GM10266 (cell line): ENCODE measurements around the gene GRIK4.
"Not testable (repeated sequence)": the region's sequence is repeated elsewhere in the genome, so short reads cannot be mapped to it uniquely, and the experiment has no call there.

ENCODE experiments used
- DNase-seq: peaks from one replicate; pipeline ENCODE4 v3.0.0; 2012; ENCODE audit errors: extremely low spot score
- CTCF ChIP-seq: IDR thresholded peaks from 2 replicates; pipeline ENCODE4 v1.5.1; 2012; ENCODE audit warnings: mild to moderate bottlenecking, low read depth; ENCODE audit not compliant: control insufficient read depth, insufficient read depth; ENCODE audit errors: missing control alignments

Gene GRIK4

GRCh38 chr11:120499859-120500258 lies 11.7 kb upstream of the GRIK4 start:
- no peak for DNase-seq
- no peak for TF ChIP-seq CTCF

GRCh38 chr11:120500414-120501071 lies 11.0 kb upstream of the GRIK4 start:
- no peak for DNase-seq
- TF ChIP-seq CTCF, result no peak

- TF ChIP-seq CTCF, result no peak
- DNase-seq, result no peak
Measured at GRCh38 chr11:120501440-120501839, 10.1 kb upstream of the GRIK4 start.

- TF ChIP-seq CTCF, result no peak
- no peak for DNase-seq
Measured at GRCh38 chr11:120501976-120502755, 9.4 kb upstream of the GRIK4 start.

- not testable (repeated sequence) for DNase-seq
Measured at GRCh38 chr11:120503529-120503928, 8.0 kb upstream of the GRIK4 start.

- no peak for DNase-seq
- TF ChIP-seq CTCF, result no peak
Measured at GRCh38 chr11:120505801-120506425, 5.6 kb upstream of the GRIK4 start.

GRCh38 chr11:120509346-120510053 lies 2.0 kb upstream of the GRIK4 start:
- DNase-seq, result no peak
- no peak for TF ChIP-seq CTCF
